ENCODE results near the gene APBA1. TPM values are rescaled to one million over a fixed set of nuclear protein-coding genes. Genes with fewer than 3 reads are reported as not detected.
"Not testable (repeated sequence)": the region's sequence is repeated elsewhere in the genome, so short reads cannot be mapped to it uniquely, and the experiment has no call there.

The APBA1 gene
- total RNA-seq, 2 experiments from 2014 or later: 0.05 to 0.10 TPM

GRCh38 chr9:69600314-69601047 is 71.7 kb downstream of the APBA1 start:
- CTCF ChIA-PET: no interaction called here
- no peaks in the 10 kb centered on the region for H3K36me3 Mint-ChIP-seq (ENCODE audit: low read depth)
- DNase-seq: no peak
- intact Hi-C loops (cut with micrococcal nuclease): no loop called here
- no peaks in the 10 kb centered on the region for H3K4me1 Mint-ChIP-seq (ENCODE audit: low read depth)
- no peak overlapping the region for H3K4me3 Mint-ChIP-seq
- no peak overlapping the region for H3K27ac Mint-ChIP-seq
- peaks cover 1% of the 10 kb centered on the region for H3K9me3 Mint-ChIP-seq
- H3K27me3 Mint-ChIP-seq (ENCODE audit: low read depth): no peaks in the 10 kb centered on the region

GRCh38 chr9:69599232-69599971 is 72.8 kb downstream of the APBA1 start:
- CTCF ChIA-PET: no interaction called here
- Mint-ChIP-seq H3K4me1 (ENCODE audit: low read depth) (no peaks in the 10 kb centered on the region), H3K27ac (no peak overlapping the region), H3K27me3 (ENCODE audit: low read depth) (no peaks in the 10 kb centered on the region), H3K4me3 (no peak overlapping the region), H3K36me3 (ENCODE audit: low read depth) (no peaks in the 10 kb centered on the region), H3K9me3 (peaks cover 1% of the 10 kb centered on the region)
- DNase-seq: no peak
- intact Hi-C loops (cut with micrococcal nuclease): no loop called here

GRCh38 chr9:69596906-69597305 is 75.3 kb downstream of the APBA1 start:
- DNase-seq; H3K4me1 Mint-ChIP-seq (ENCODE audit: low read depth); H3K36me3 Mint-ChIP-seq (ENCODE audit: low read depth); H3K27me3 Mint-ChIP-seq (ENCODE audit: low read depth); CTCF ChIA-PET; intact Hi-C loops (cut with micrococcal nuclease); H3K27ac Mint-ChIP-seq; H3K4me3 Mint-ChIP-seq; H3K9me3 Mint-ChIP-seq: not testable (repeated sequence)

- no peaks in the 10 kb centered on the region for H3K36me3 Mint-ChIP-seq (ENCODE audit: low read depth)
- peaks cover 1% of the 10 kb centered on the region for H3K9me3 Mint-ChIP-seq
- no peak overlapping the region for H3K4me3 Mint-ChIP-seq
- H3K27ac Mint-ChIP-seq: no peak overlapping the region
- CTCF ChIA-PET: no interaction called here
- peaks cover 2% of the 10 kb centered on the region for H3K27me3 Mint-ChIP-seq (ENCODE audit: low read depth)
- intact Hi-C loops (cut with micrococcal nuclease): no loop called here
- no peak for DNase-seq
- H3K4me1 Mint-ChIP-seq (ENCODE audit: low read depth): no peaks in the 10 kb centered on the region
Measured at GRCh38 chr9:69594180-69594579, 78.0 kb downstream of the APBA1 start.

GRCh38 chr9:69593756-69594155 is 78.4 kb downstream of the APBA1 start:
- Mint-ChIP-seq H3K36me3 (ENCODE audit: low read depth) (no peaks in the 10 kb centered on the region), H3K27me3 (ENCODE audit: low read depth) (peaks cover 2% of the 10 kb centered on the region), H3K4me3 (no peak overlapping the region), H3K27ac (no peak overlapping the region), H3K9me3 (peaks cover 1% of the 10 kb centered on the region), H3K4me1 (ENCODE audit: low read depth) (no peaks in the 10 kb centered on the region)
- no peak for DNase-seq
- intact Hi-C loops (cut with micrococcal nuclease): no loop called here
- CTCF ChIA-PET: no interaction called here

GRCh38 chr9:69593301-69593700 is 78.9 kb downstream of the APBA1 start:
- Mint-ChIP-seq H3K4me1 (ENCODE audit: low read depth) (no peaks in the 10 kb centered on the region), H3K27ac (no peak overlapping the region), H3K9me3 (peaks cover 1% of the 10 kb centered on the region), H3K36me3 (ENCODE audit: low read depth) (no peaks in the 10 kb centered on the region), H3K27me3 (ENCODE audit: low read depth) (peaks cover 2% of the 10 kb centered on the region), H3K4me3 (no peak overlapping the region)
- no peak for DNase-seq
- intact Hi-C loops (cut with micrococcal nuclease): no loop called here
- CTCF ChIA-PET: no interaction called here

GRCh38 chr9:69590266-69590665 is 81.9 kb downstream of the APBA1 start:
- no peaks in the 10 kb centered on the region for H3K4me1 Mint-ChIP-seq (ENCODE audit: low read depth)
- no peak overlapping the region for H3K4me3 Mint-ChIP-seq
- H3K27ac Mint-ChIP-seq: no peak overlapping the region
- no peaks in the 10 kb centered on the region for H3K9me3 Mint-ChIP-seq
- DNase-seq: no peak
- peaks cover 2% of the 10 kb centered on the region for H3K27me3 Mint-ChIP-seq (ENCODE audit: low read depth)
- no peaks in the 10 kb centered on the region for H3K36me3 Mint-ChIP-seq (ENCODE audit: low read depth)
- intact Hi-C loops (cut with micrococcal nuclease): no loop called here
- CTCF ChIA-PET: no interaction called here

GRCh38 chr9:69589156-69589555 is 83.0 kb downstream of the APBA1 start:
- Mint-ChIP-seq H3K27ac (no peak overlapping the region), H3K9me3 (no peaks in the 10 kb centered on the region), H3K4me1 (ENCODE audit: low read depth) (no peaks in the 10 kb centered on the region), H3K36me3 (ENCODE audit: low read depth) (no peaks in the 10 kb centered on the region), H3K4me3 (no peak overlapping the region), H3K27me3 (ENCODE audit: low read depth) (peaks cover 2% of the 10 kb centered on the region)
- CTCF ChIA-PET: interaction anchor here (1.2 kb wide), 1 partner anchor 19 kb away, joined by 3 read pairs; no protein-coding TSS in a partner anchor
- intact Hi-C loops (cut with micrococcal nuclease): no loop called here
- no peak for DNase-seq

- Mint-ChIP-seq H3K27me3 (ENCODE audit: low read depth) (peaks cover 7% of the 10 kb centered on the region), H3K4me3 (no peak overlapping the region), H3K4me1 (ENCODE audit: low read depth) (no peaks in the 10 kb centered on the region), H3K9me3 (no peaks in the 10 kb centered on the region), H3K27ac (no peak overlapping the region), H3K36me3 (ENCODE audit: low read depth) (no peaks in the 10 kb centered on the region)
- CTCF ChIA-PET: no interaction called here
- intact Hi-C loops (cut with micrococcal nuclease): no loop called here
- no peak for DNase-seq
Measured at GRCh38 chr9:69585571-69585970, 86.6 kb downstream of the APBA1 start.

GRCh38 chr9:69584759-69585158 is 87.4 kb downstream of the APBA1 start:
- H3K9me3 Mint-ChIP-seq: no peaks in the 10 kb centered on the region
- H3K36me3 Mint-ChIP-seq (ENCODE audit: low read depth): no peaks in the 10 kb centered on the region
- no peak overlapping the region for H3K27ac Mint-ChIP-seq
- no peak overlapping the region for H3K4me3 Mint-ChIP-seq
- DNase-seq: no peak
- intact Hi-C loops (cut with micrococcal nuclease): no loop called here
- CTCF ChIA-PET: no interaction called here
- H3K4me1 Mint-ChIP-seq (ENCODE audit: low read depth): no peaks in the 10 kb centered on the region
- peaks cover 9% of the 10 kb centered on the region for H3K27me3 Mint-ChIP-seq (ENCODE audit: low read depth)

- CTCF ChIA-PET: no interaction called here
- H3K36me3 Mint-ChIP-seq (ENCODE audit: low read depth): no peaks in the 10 kb centered on the region
- H3K9me3 Mint-ChIP-seq: no peaks in the 10 kb centered on the region
- H3K4me1 Mint-ChIP-seq (ENCODE audit: low read depth): no peaks in the 10 kb centered on the region
- H3K4me3 Mint-ChIP-seq: no peak overlapping the region
- intact Hi-C loops (cut with micrococcal nuclease): no loop called here
- no peak overlapping the region for H3K27ac Mint-ChIP-seq
- peaks cover 9% of the 10 kb centered on the region for H3K27me3 Mint-ChIP-seq (ENCODE audit: low read depth)
- no peak for DNase-seq
Measured at GRCh38 chr9:69583645-69584234, 88.4 kb downstream of the APBA1 start.

- no peaks in the 10 kb centered on the region for H3K9me3 Mint-ChIP-seq
- no peaks in the 10 kb centered on the region for H3K4me1 Mint-ChIP-seq (ENCODE audit: low read depth)
- peaks cover 9% of the 10 kb centered on the region for H3K27me3 Mint-ChIP-seq (ENCODE audit: low read depth)
- intact Hi-C loops (cut with micrococcal nuclease): no loop called here
- no peak overlapping the region for H3K27ac Mint-ChIP-seq
- no peak overlapping the region for H3K4me3 Mint-ChIP-seq
- DNase-seq: no peak
- CTCF ChIA-PET: no interaction called here
- H3K36me3 Mint-ChIP-seq (ENCODE audit: low read depth): no peaks in the 10 kb centered on the region
Measured at GRCh38 chr9:69582544-69583297, 89.5 kb downstream of the APBA1 start.
